ENCODE results near the gene IREB2. TPM values are rescaled to one million over a fixed set of nuclear protein-coding genes. Genes with fewer than 3 reads are reported as not detected.

Gene IREB2
- total and polyA plus RNA-seq, 2 donors (not counting 3 experiments of a cell fraction or from before 2014, with no cell fraction given) = 12.7 to 51.4 TPM

GRCh38 chr15:78438619-78439285 lies 736 bp downstream of the IREB2 start:
- Histone ChIP-seq H3K4me2 (ENCODE audit: insufficient read depth, low read length) (peak overlapping the region; percentile 93), H2AFZ (ENCODE audit: low read depth, low read length) (peak overlapping the region; percentile 46), H3K4me1 (ENCODE audit: control insufficient read depth, extremely low read depth, insufficient read depth, low read length) (peaks cover 17% of the 10 kb centered on the region), H3K27me3 (ENCODE audit: control insufficient read depth in 2 of 2, insufficient read depth in 2 of 2, low read length in 2 of 2) (no peaks in the 10 kb centered on the region), H3K9me1 (replicated peaks; ENCODE audit: control insufficient read depth, extremely low read depth, insufficient read depth, low read length) (no peaks in the 10 kb centered on the region), H3K9ac (replicated peaks; ENCODE audit: extremely low read depth, insufficient read depth, low read length) (peak overlapping the region; percentile 98), H4K20me1 (replicated peaks; ENCODE audit: control insufficient read depth, extremely low read depth, insufficient read depth, low read length) (no peaks in the 10 kb centered on the region), H3K4me3 (replicated peaks in 1 of 3; ENCODE audit: insufficient read depth in 1 of 3, low read depth in 1 of 3, low read length in 3 of 3) (peak overlapping the region; percentile 75 to 99 (median 93)), H3K9me3 (replicated peaks; ENCODE audit: control insufficient read depth, insufficient read depth, low read length) (no peaks in the 10 kb centered on the region), H3K79me2 (ENCODE audit: control insufficient read depth, insufficient read depth, low read length) (peaks cover 54% of the 10 kb centered on the region), H3K36me3 (ENCODE audit: control insufficient read depth in 2 of 2, extremely low read depth in 1 of 2, insufficient read depth in 2 of 2, low read length in 2 of 2) (peaks cover 2 to 11% of the 10 kb centered on the region in 2 experiments), H3K27ac (ENCODE audit: insufficient read depth, low read depth, low read length) (peak overlapping the region; percentile 84)
- dilution Hi-C loops (cut with MboI; ENCODE audit: extremely low pct_ligation_motif_present, low sequenced_read_pairs) = no loop called here
- BruUV-seq (replicated peaks) = no TSS peak
- CTCF ChIA-PET = interaction anchor here (1.8 to 2.2 kb wide), 2 partner anchors 130 to 132 kb away, joined by 6 to 8 read pairs; no protein-coding TSS in a partner anchor
- intact Hi-C loops (cut with micrococcal nuclease) = loop anchor here (1.0 to 2.0 kb wide), 5 partner anchors 68 to 289 kb away; partner anchors contain the start of genes HYKK, IDH3A and PSMA4
- FAIRE-seq = peak; percentile 59
- no peak for TF ChIP-seq MYC (IDR thresholded peaks at IDR 0.05; ENCODE audit: low read depth, low read length)
- TF ChIP-seq, protein P1, sequence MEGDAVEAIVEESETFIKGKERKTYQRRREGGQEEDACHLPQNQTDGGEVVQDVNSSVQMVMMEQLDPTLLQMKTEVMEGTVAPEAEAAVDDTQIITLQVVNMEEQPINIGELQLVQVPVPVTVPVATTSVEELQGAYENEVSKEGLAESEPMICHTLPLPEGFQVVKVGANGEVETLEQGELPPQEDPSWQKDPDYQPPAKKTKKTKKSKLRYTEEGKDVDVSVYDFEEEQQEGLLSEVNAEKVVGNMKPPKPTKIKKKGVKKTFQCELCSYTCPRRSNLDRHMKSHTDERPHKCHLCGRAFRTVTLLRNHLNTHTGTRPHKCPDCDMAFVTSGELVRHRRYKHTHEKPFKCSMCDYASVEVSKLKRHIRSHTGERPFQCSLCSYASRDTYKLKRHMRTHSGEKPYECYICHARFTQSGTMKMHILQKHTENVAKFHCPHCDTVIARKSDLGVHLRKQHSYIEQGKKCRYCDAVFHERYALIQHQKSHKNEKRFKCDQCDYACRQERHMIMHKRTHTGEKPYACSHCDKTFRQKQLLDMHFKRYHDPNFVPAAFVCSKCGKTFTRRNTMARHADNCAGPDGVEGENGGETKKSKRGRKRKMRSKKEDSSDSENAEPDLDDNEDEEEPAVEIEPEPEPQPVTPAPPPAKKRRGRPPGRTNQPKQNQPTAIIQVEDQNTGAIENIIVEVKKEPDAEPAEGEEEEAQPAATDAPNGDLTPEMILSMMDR (IDR thresholded peaks at IDR 0.05; ENCODE audit: extremely low read depth in 1 of 2, insufficient read depth in 1 of 2, low read depth in 1 of 2, low read length in 2 of 2) = peak; percentile 5 to 29
- POLR2A ChIA-PET = interaction anchor here (0.7 to 1.5 kb wide), 4 partner anchors 11 to 431 kb away, joined by 3 to 5 read pairs (median 4); no protein-coding TSS in a partner anchor
- DNase-seq (ENCODE audit: low read depth, low spot score) = peak; percentile 59

All from endothelial cell of umbilical vein (primary cell).